Measurements from ENCODE around the gene PPARD. TPM values are rescaled to one million over a fixed set of nuclear protein-coding genes. Genes with fewer than 3 reads are reported as not detected.
A peak's percentile ranks its signal among the peaks of the same experiment; 100 is the strongest.

PPARD gene
- total RNA-seq, 5 donors from 2014 or later (not counting 1 experiment from before 2014, with no cell fraction given) = 36.8 to 41.3 (median 37.9) TPM

- Histone ChIP-seq H3K4me3 (ENCODE audit: control insufficient read depth in 1 of 2, extremely low read depth in 1 of 2, low read length in 1 of 2) (no peak overlapping the region), H3K9me3 (no peaks in the 10 kb centered on the region), H3K27ac (ENCODE audit: low read length) (no peak overlapping the region), H3K4me1 (ENCODE audit: control insufficient read depth in 1 of 2, extremely low read depth in 1 of 2, insufficient read depth in 2 of 2, low read length in 2 of 2) (no peaks in the 10 kb centered on the region), H3K27me3 (replicated peaks in 1 of 2; ENCODE audit: control insufficient read depth in 2 of 2, extremely low read depth in 1 of 2, insufficient read depth in 2 of 2, low read length in 1 of 2) (no peaks in the 10 kb centered on the region), H3K36me3 (ENCODE audit: control insufficient read depth in 2 of 2, extremely low read depth in 1 of 2, insufficient read depth in 1 of 2, low read length in 1 of 2) (no peaks in the 10 kb centered on the region)
- CTCF ChIA-PET = no interaction called here
- WGBS (ENCODE audit: insufficient coverage) = 60% methylated on average over 2 of the region's 3 CpGs
- Mint-ChIP-seq H3K4me3 (no peak overlapping the region), H3K27ac (no peak overlapping the region), H3K27me3 (no peaks in the 10 kb centered on the region), H3K9me3 (no peaks in the 10 kb centered on the region), H3K36me3 (no peaks in the 10 kb centered on the region), H3K4me1 (no peaks in the 10 kb centered on the region)
- DNase-seq = no peak
- POLR2A ChIA-PET = no interaction called here
- no peak for ATAC-seq (replicated peaks in 1 of 4)
These were observed 97.0 kb downstream of the PPARD start for GRCh38 chr6:35439308-35439707.

GRCh38 chr6:35441205-35441604 is 98.8 kb downstream of the PPARD start:
- CTCF ChIA-PET = no interaction called here

GRCh38 chr6:35441642-35442041 is 99.3 kb downstream of the PPARD start:
- ChIA-PET CTCF (no interaction called here), POLR2A (no interaction called here)
- Histone ChIP-seq H3K9me3 (no peaks in the 10 kb centered on the region), H3K27ac (ENCODE audit: low read length) (no peak overlapping the region), H3K4me3 (ENCODE audit: control insufficient read depth in 1 of 2, extremely low read depth in 1 of 2, low read length in 1 of 2) (no peak overlapping the region), H3K27me3 (replicated peaks in 1 of 2; ENCODE audit: control insufficient read depth in 2 of 2, extremely low read depth in 1 of 2, insufficient read depth in 2 of 2, low read length in 1 of 2) (no peaks in the 10 kb centered on the region), H3K36me3 (ENCODE audit: control insufficient read depth in 2 of 2, extremely low read depth in 1 of 2, insufficient read depth in 1 of 2, low read length in 1 of 2) (no peaks in the 10 kb centered on the region), H3K4me1 (ENCODE audit: control insufficient read depth in 1 of 2, extremely low read depth in 1 of 2, insufficient read depth in 2 of 2, low read length in 2 of 2) (peaks cover 0 to 13% of the 10 kb centered on the region in 2 experiments)
- no peak for ATAC-seq (replicated peaks in 1 of 4)
- WGBS (ENCODE audit: insufficient coverage) = 100% methylated on average over 1 of the region's 4 CpGs
- Mint-ChIP-seq H3K4me1 (peaks cover 5 to 8% (median 7%) of the 10 kb centered on the region in 3 donors), H3K4me3 (no peak overlapping the region), H3K9me3 (no peaks in the 10 kb centered on the region), H3K27ac (no peak overlapping the region), H3K27me3 (no peaks in the 10 kb centered on the region), H3K36me3 (no peaks in the 10 kb centered on the region)
- DNase-seq = no peak

More at GRCh38 chr6:35441205-35441604, 98.8 kb downstream of the PPARD start:
- H3K4me1 ChIP-seq (ENCODE audit: control insufficient read depth in 1 of 2, extremely low read depth in 1 of 2, insufficient read depth in 2 of 2, low read length in 2 of 2) = peaks cover 0 to 13% of the 10 kb centered on the region in 2 experiments
- Mint-ChIP-seq H3K27me3 (no peaks in the 10 kb centered on the region), H3K4me1 (peaks cover 5 to 8% (median 7%) of the 10 kb centered on the region in 3 donors), H3K27ac (no peak overlapping the region), H3K9me3 (no peaks in the 10 kb centered on the region), H3K36me3 (no peaks in the 10 kb centered on the region), H3K4me3 (no peak overlapping the region)
- DNase-seq (no peak), ATAC-seq (replicated peaks in 1 of 4) (no peak)
- no peaks in the 10 kb centered on the region for H3K36me3 ChIP-seq (ENCODE audit: control insufficient read depth in 2 of 2, extremely low read depth in 1 of 2, insufficient read depth in 1 of 2, low read length in 1 of 2)
- no peaks in the 10 kb centered on the region for H3K27me3 ChIP-seq (replicated peaks in 1 of 2; ENCODE audit: control insufficient read depth in 2 of 2, extremely low read depth in 1 of 2, insufficient read depth in 2 of 2, low read length in 1 of 2)
- POLR2A ChIA-PET = no interaction called here
- no peak overlapping the region for H3K27ac ChIP-seq (ENCODE audit: low read length)
- H3K9me3 ChIP-seq = no peaks in the 10 kb centered on the region
- WGBS (ENCODE audit: insufficient coverage) = 98% methylated on average over 3 of the region's 3 CpGs
- no peak overlapping the region for H3K4me3 ChIP-seq (ENCODE audit: control insufficient read depth in 1 of 2, extremely low read depth in 1 of 2, low read length in 1 of 2)

DNA sequence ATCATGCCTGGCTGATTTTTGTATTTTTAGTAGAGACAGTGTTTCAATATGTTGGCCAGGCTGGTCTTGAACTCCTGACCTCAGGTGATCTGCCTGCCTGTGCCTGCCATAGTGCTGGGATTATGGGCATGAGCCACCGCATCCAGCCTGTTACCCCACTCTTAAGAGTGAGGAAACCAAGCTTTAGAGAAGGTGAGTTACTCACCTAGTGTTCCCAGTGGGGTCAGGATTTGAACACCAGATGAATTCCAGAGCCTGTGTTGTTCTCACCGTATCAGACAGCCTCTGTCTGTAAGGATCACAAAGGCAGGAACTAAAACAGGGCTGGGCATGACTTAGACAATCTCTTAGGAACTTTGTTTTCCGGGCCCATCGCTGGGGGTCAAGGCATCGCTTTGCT is 100.3 kb downstream of the PPARD start:
- H3K36me3 Mint-ChIP-seq = no peaks in the 10 kb centered on the region
- Histone ChIP-seq H3K4me3 (ENCODE audit: control insufficient read depth in 1 of 2, extremely low read depth in 1 of 2, low read length in 1 of 2) (no peak overlapping the region), H3K36me3 (ENCODE audit: control insufficient read depth in 2 of 2, extremely low read depth in 1 of 2, insufficient read depth in 1 of 2, low read length in 1 of 2) (no peaks in the 10 kb centered on the region), H3K9me3 (no peaks in the 10 kb centered on the region), H3K27ac (ENCODE audit: low read length) (no peak overlapping the region), H3K27me3 (replicated peaks in 1 of 2; ENCODE audit: control insufficient read depth in 2 of 2, extremely low read depth in 1 of 2, insufficient read depth in 2 of 2, low read length in 1 of 2) (no peaks in the 10 kb centered on the region), H3K4me1 (ENCODE audit: control insufficient read depth in 1 of 2, extremely low read depth in 1 of 2, insufficient read depth in 2 of 2, low read length in 2 of 2) (peaks cover 0 to 13% of the 10 kb centered on the region in 2 experiments)
- no peak for ATAC-seq (replicated peaks in 1 of 4)
- POLR2A ChIA-PET = no interaction called here
- 92% methylated on average over 5 of the region's 5 CpGs for WGBS (ENCODE audit: insufficient coverage)
- DNase-seq = no peak
- peaks cover 5 to 8% (median 7%) of the 10 kb centered on the region in 3 donors for H3K4me1 Mint-ChIP-seq
- CTCF ChIA-PET = interaction anchor here (0.5 to 0.7 kb wide), 2 partner anchors 10 to 115 kb away, joined by 3 to 5 read pairs; no protein-coding TSS in a partner anchor
- H3K27ac Mint-ChIP-seq = no peak overlapping the region
- H3K9me3 Mint-ChIP-seq = no peaks in the 10 kb centered on the region
- no peak overlapping the region for H3K4me3 Mint-ChIP-seq
- H3K27me3 Mint-ChIP-seq = no peaks in the 10 kb centered on the region

- no peaks in the 10 kb centered on the region for H3K27me3 Mint-ChIP-seq
- no peak overlapping the region for H3K27ac ChIP-seq (ENCODE audit: low read length)
- H3K4me1 ChIP-seq (ENCODE audit: control insufficient read depth in 1 of 2, extremely low read depth in 1 of 2, insufficient read depth in 2 of 2, low read length in 2 of 2) = peaks cover 0 to 13% of the 10 kb centered on the region in 2 experiments
- no peaks in the 10 kb centered on the region for H3K9me3 Mint-ChIP-seq
- H3K36me3 Mint-ChIP-seq = no peaks in the 10 kb centered on the region
- H3K27me3 ChIP-seq (replicated peaks in 1 of 2; ENCODE audit: control insufficient read depth in 2 of 2, extremely low read depth in 1 of 2, insufficient read depth in 2 of 2, low read length in 1 of 2) = peaks cover 0 to 2% of the 10 kb centered on the region in 2 experiments
- DNase-seq (no peak), ATAC-seq (replicated peaks in 1 of 4) (no peak)
- no peaks in the 10 kb centered on the region for H3K9me3 ChIP-seq
- no peak overlapping the region for H3K4me3 Mint-ChIP-seq
- ChIA-PET POLR2A (no interaction called here), CTCF (interaction anchor here in 1 of 2 donors (1.1 to 1.3 kb wide), 2 partner anchors 24 to 101 kb away, joined by 3 to 5 read pairs; partner anchors contain the start of genes PPARD and RPL10A)
- H3K4me1 Mint-ChIP-seq = peaks cover 5 to 8% (median 7%) of the 10 kb centered on the region in 3 donors
- 100% methylated on average over 3 of the region's 9 CpGs for WGBS (ENCODE audit: insufficient coverage)
- H3K36me3 ChIP-seq (ENCODE audit: control insufficient read depth in 2 of 2, extremely low read depth in 1 of 2, insufficient read depth in 1 of 2, low read length in 1 of 2) = no peaks in the 10 kb centered on the region
- H3K4me3 ChIP-seq (ENCODE audit: control insufficient read depth in 1 of 2, extremely low read depth in 1 of 2, low read length in 1 of 2) = no peak overlapping the region
- no peak overlapping the region for H3K27ac Mint-ChIP-seq
These were observed 101.1 kb downstream of the PPARD start for GRCh38 chr6:35443341-35444030.

DNA sequence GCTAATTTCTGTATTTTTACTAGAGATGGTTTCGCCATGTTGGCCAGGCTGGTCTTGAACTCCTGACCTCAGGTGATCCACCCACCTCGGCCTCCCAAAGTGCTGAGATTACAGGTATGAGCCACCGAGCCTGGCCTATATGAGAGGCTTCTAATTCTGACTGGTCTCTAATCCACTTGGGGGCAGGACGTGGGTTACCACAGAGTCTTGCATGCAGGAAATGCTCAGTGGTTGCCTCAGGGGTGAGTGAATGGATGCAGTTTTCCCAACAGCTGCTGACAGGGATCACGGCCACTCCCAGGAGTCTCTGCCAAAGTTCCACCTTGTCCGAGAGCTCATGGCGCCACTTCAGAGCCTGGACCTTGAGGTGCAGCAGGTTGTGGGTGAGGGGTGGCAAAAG is 103.3 kb downstream of the PPARD start:
- Mint-ChIP-seq H3K27ac (no peak overlapping the region), H3K36me3 (no peaks in the 10 kb centered on the region), H3K27me3 (no peaks in the 10 kb centered on the region), H3K4me1 (peaks cover 15 to 17% (median 17%) of the 10 kb centered on the region in 3 donors), H3K4me3 (no peak overlapping the region), H3K9me3 (no peaks in the 10 kb centered on the region)
- Histone ChIP-seq H3K27me3 (replicated peaks in 1 of 2; ENCODE audit: control insufficient read depth in 2 of 2, extremely low read depth in 1 of 2, insufficient read depth in 2 of 2, low read length in 1 of 2) (peaks cover 0 to 2% of the 10 kb centered on the region in 2 experiments), H3K4me1 (ENCODE audit: control insufficient read depth in 1 of 2, extremely low read depth in 1 of 2, insufficient read depth in 2 of 2, low read length in 2 of 2) (peaks cover 0 to 20% of the 10 kb centered on the region in 2 experiments), H3K9me3 (no peaks in the 10 kb centered on the region), H3K27ac (ENCODE audit: low read length) (no peak overlapping the region), H3K4me3 (ENCODE audit: control insufficient read depth in 1 of 2, extremely low read depth in 1 of 2, low read length in 1 of 2) (no peak overlapping the region), H3K36me3 (ENCODE audit: control insufficient read depth in 2 of 2, extremely low read depth in 1 of 2, insufficient read depth in 1 of 2, low read length in 1 of 2) (no peaks in the 10 kb centered on the region)
- DNase-seq (peak in 1 of 35 experiments; percentile 16), ATAC-seq (replicated peaks in 1 of 4) (no peak)
- WGBS (ENCODE audit: insufficient coverage) = 73% methylated on average over 6 of the region's 7 CpGs
- POLR2A ChIA-PET = interaction anchor here in 1 of 2 donors (0.7 kb wide), 1 partner anchor 177 kb away, joined by 3 read pairs; no protein-coding TSS in a partner anchor
- CTCF ChIA-PET = interaction anchor here in 1 of 2 donors (1.3 kb wide), 1 partner anchor 21 kb away, joined by 4 read pairs; no protein-coding TSS in a partner anchor

Measured in T-cell (primary cell).